ENCODE data around the gene NAA20.

The NAA20 gene

DNA sequence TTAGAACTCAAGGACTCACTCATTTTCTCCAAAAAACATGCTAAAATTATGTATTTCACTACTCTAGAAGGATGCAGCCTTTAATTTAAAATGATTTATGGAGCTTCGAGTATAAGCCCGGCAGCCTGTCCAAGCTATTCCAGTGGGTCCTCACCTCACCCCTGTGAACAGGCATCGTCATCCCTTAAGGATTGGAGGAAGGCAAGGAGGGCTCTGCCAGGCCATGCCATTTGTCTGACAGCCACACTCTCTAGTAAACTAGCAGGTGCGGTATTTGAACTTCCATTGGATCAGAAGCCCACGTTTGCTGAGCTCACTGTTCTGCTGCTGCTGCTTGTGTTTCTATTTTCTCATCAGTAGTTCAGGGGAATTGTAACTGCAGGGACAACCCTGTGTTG, 39.8 kb upstream of the NAA20 start:
- Mint-ChIP-seq H3K36me3 (ENCODE audit: low read depth) (no peaks in the 10 kb centered on the region), H3K27ac (no peak overlapping the region), H3K4me3 (no peak overlapping the region), H3K27me3 (no peaks in the 10 kb centered on the region), H3K9me3 (no peaks in the 10 kb centered on the region), H3K4me1 (ENCODE audit: low read depth) (peaks cover 13% of the 10 kb centered on the region)
- no peak for DNase-seq

DNA sequence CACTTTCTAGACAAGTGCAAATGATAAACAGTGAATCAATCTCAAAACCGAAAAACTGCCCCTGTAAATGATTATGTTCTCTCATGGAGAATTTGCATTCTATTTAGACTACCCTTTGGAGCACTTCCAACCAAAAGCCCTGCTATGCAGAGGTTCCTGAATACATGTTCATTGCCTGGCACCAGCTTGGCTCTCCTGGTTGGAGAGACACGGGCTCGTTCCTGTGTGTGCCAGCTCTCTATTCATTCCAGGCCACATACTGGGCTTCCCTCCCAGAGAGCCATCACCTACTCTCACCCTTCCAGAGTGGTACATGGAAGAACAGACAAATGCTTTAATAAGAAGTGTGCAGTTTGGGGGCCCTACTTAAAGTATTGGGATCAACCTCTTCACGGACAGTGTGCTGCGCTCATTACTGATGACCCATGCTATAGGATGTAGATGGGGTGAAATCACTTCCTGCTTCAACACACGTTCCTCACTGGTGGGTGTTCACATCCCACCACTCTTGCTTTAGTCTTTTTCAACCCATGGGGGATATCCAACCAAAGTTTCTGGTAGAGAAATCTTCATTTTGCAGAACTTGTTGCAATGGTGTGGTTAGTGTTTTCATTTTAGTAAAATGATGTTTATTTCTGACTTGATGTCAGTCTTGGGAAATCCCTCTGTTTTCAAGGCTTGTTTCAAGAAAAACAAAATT, 38.5 kb upstream of the NAA20 start:
- H3K4me3 Mint-ChIP-seq: no peak overlapping the region
- no peaks in the 10 kb centered on the region for H3K27me3 Mint-ChIP-seq
- H3K27ac Mint-ChIP-seq: no peak overlapping the region
- no peak for DNase-seq
- no peaks in the 10 kb centered on the region for H3K9me3 Mint-ChIP-seq
- no peaks in the 10 kb centered on the region for H3K36me3 Mint-ChIP-seq (ENCODE audit: low read depth)
- H3K4me1 Mint-ChIP-seq (ENCODE audit: low read depth): peaks cover 13% of the 10 kb centered on the region

DNA sequence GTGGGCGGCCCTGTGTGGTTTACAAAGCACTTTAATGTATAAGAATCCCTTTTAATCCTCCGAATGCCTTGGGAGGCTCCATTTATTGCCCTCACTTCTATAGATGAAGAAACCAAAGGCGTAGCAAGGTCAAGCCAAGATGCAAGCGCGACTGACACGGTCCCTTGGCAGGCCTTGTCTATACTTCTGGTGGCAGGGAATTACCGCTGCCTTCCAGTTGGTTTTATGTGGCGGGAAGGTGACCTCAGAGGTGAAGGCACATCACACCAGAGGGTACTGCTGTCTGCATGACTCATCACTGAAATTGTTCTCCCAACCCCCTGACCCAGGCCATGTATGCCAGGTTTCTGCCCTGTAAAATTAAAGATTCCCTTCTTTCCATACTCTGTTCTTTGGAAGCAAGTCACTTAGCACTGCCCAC, 36.1 kb upstream of the NAA20 start:
- H3K27ac Mint-ChIP-seq: no peak overlapping the region
- no peaks in the 10 kb centered on the region for H3K9me3 Mint-ChIP-seq
- H3K27me3 Mint-ChIP-seq: peaks cover 3% of the 10 kb centered on the region
- peaks cover 13% of the 10 kb centered on the region for H3K4me1 Mint-ChIP-seq (ENCODE audit: low read depth)
- no peak overlapping the region for H3K4me3 Mint-ChIP-seq
- no peaks in the 10 kb centered on the region for H3K36me3 Mint-ChIP-seq (ENCODE audit: low read depth)
- no peak for DNase-seq

DNA sequence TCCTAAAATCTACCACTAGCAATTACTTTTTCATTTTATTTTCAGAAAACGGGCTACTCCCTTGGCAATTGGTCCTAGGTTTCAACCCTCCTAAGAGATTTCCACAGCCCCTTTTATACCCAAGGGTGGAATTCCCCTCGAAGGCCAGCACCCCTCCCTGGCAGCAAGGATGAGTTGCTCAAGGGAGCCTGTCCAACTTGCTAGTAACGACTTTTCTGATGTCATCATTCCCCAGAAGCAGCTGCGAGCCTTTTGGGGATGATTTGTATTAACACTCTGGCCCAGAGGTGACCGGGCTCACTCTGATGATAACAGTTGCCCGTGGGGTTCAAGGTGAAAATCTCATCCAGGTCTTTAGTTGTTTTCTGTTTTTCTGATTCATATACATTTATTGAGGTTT, 30.7 kb upstream of the NAA20 start:
- H3K9me3 Mint-ChIP-seq: no peaks in the 10 kb centered on the region
- no peak overlapping the region for H3K4me3 Mint-ChIP-seq
- no peaks in the 10 kb centered on the region for H3K4me1 Mint-ChIP-seq (ENCODE audit: low read depth)
- peaks cover 12% of the 10 kb centered on the region for H3K27me3 Mint-ChIP-seq
- H3K27ac Mint-ChIP-seq: no peak overlapping the region
- no peak for DNase-seq
- no peaks in the 10 kb centered on the region for H3K36me3 Mint-ChIP-seq (ENCODE audit: low read depth)

DNA sequence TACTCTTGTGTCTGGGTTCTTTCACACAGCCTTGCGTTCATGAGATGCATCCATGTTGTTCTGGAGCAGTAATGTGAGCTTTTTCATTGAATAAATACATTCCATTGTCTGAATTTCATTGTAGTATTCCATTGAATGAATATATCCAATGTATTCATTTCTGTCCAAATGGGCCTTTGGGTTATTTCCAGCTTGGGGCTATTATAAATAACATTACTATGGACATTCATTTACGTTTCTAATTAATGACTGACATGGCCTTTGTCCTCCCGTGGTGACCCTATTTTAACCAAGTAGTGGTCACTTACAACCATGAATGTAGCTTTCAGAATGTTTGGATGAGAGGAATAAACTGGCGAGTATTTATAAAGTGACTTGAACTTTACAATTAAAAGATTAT, 30.1 kb upstream of the NAA20 start:
- Mint-ChIP-seq H3K27me3 (peaks cover 12% of the 10 kb centered on the region), H3K9me3 (no peaks in the 10 kb centered on the region), H3K4me1 (ENCODE audit: low read depth) (no peaks in the 10 kb centered on the region), H3K27ac (no peak overlapping the region), H3K4me3 (no peak overlapping the region), H3K36me3 (ENCODE audit: low read depth) (no peaks in the 10 kb centered on the region)
- DNase-seq: no peak

DNA sequence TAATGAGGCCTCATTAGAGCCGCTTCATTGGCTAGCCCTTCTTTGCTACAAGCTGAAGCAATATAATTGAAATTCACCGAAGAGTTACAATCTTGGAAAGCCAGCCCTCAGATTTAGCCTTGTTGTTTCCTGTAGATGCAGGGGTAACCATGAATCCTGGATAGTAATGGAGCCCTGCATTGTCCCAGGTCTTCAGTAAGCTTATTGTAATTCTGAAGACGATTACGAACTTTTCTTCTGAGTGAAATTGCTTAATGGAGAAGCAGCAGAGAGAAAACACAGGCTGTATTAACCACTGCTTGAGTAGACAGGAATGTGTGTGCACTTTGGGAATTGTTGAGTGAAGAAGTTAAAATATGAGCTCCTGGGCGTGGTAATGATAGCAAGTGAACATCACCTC, 26.3 kb upstream of the NAA20 start:
- no peak overlapping the region for H3K4me3 Mint-ChIP-seq
- no peaks in the 10 kb centered on the region for H3K36me3 Mint-ChIP-seq (ENCODE audit: low read depth)
- no peak for DNase-seq
- peaks cover 12% of the 10 kb centered on the region for H3K27me3 Mint-ChIP-seq
- H3K9me3 Mint-ChIP-seq: no peaks in the 10 kb centered on the region
- H3K4me1 Mint-ChIP-seq (ENCODE audit: low read depth): no peaks in the 10 kb centered on the region
- no peak overlapping the region for H3K27ac Mint-ChIP-seq

DNA sequence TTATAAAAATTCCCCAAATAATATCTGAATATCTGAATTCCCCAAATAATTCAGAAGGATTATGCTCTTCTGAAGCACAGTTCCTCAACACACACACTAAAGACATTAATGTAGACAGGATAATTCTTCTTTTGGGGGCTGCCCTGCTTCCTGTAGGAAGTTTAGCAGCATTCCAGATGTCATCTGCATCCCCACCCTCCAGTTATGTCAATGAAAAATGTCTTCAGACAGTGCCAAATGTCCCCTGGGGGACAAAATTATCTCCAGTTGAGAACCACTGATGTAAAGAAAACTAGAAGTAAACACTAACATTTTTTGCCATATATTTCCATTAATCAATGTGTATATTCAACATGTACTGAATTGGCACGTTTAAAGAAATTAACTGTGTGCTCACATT, 25.9 kb upstream of the NAA20 start:
- no peak overlapping the region for H3K27ac Mint-ChIP-seq
- H3K4me1 Mint-ChIP-seq (ENCODE audit: low read depth): no peaks in the 10 kb centered on the region
- no peak overlapping the region for H3K4me3 Mint-ChIP-seq
- no peaks in the 10 kb centered on the region for H3K36me3 Mint-ChIP-seq (ENCODE audit: low read depth)
- peaks cover 14% of the 10 kb centered on the region for H3K27me3 Mint-ChIP-seq
- H3K9me3 Mint-ChIP-seq: no peaks in the 10 kb centered on the region
- DNase-seq: no peak

DNA sequence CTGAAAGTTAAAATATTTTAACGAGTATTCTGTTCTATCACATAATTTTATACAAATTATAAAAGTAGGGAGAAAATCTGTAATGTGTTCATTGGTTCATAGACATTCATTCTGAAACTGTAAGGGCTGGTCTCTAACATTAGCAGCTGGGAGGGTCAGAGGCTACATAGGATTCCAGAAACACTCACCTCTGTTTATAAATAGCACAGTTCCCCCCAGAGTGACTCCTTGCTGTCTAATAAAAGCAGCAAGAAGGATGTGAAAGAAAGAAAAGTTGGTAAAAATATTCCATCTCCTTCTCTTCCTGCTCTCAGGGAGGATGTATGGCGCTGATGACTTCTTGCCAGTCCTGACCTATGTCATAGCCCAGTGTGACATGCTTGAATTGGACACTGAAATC, 25.3 kb upstream of the NAA20 start:
- peaks cover 18% of the 10 kb centered on the region for H3K27me3 Mint-ChIP-seq
- no peaks in the 10 kb centered on the region for H3K4me1 Mint-ChIP-seq (ENCODE audit: low read depth)
- H3K36me3 Mint-ChIP-seq (ENCODE audit: low read depth): no peaks in the 10 kb centered on the region
- DNase-seq: no peak
- H3K27ac Mint-ChIP-seq: no peak overlapping the region
- H3K9me3 Mint-ChIP-seq: no peaks in the 10 kb centered on the region
- H3K4me3 Mint-ChIP-seq: no peak overlapping the region

DNA sequence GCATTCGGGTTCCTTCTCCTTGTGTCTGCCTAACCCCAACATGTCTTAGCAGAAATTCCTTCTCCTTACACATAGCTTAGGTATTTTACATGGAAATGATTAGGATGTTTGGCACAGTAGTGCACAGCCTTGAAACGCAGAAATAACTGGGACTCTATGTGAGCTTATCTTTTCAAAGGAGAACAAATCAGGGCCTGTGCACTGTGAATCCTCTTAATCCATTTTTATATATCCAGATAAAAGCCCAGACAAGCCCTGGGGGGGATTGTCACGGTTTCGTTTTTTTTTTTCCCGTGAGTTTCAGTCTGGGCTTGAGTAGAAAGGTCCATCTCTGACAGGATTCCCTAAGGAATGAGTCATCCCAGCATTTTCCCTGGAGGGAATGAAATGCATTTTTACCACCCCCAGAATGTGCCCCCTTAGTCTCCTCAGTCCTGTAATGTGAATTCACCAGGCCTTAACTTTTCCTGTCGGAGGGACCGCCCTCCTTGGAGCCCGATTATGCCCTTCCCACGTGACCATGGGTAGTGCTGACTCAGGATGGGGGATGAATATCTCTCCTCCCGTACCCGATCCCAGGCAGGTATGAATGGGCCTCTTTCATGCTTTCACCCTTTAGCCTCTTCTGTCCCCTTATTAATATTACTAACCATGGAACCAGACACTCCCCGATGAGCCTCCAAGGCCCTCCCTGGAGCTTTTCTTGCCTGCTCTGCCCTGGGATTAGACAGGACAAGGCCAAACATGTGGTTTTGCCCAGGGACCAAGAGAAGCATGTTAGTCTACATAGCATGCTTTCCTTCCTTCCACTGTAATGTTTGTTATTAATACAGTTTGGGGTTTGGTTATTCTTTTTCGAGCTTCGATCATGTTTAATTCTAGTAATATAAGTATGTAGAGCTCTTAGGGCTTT, 23.9 kb upstream of the NAA20 start:
- no peaks in the 10 kb centered on the region for H3K36me3 Mint-ChIP-seq (ENCODE audit: low read depth)
- H3K9me3 Mint-ChIP-seq: no peaks in the 10 kb centered on the region
- no peaks in the 10 kb centered on the region for H3K4me1 Mint-ChIP-seq (ENCODE audit: low read depth)
- H3K27ac Mint-ChIP-seq: no peak overlapping the region
- no peak for DNase-seq
- no peak overlapping the region for H3K4me3 Mint-ChIP-seq
- peaks cover 22% of the 10 kb centered on the region for H3K27me3 Mint-ChIP-seq

DNA sequence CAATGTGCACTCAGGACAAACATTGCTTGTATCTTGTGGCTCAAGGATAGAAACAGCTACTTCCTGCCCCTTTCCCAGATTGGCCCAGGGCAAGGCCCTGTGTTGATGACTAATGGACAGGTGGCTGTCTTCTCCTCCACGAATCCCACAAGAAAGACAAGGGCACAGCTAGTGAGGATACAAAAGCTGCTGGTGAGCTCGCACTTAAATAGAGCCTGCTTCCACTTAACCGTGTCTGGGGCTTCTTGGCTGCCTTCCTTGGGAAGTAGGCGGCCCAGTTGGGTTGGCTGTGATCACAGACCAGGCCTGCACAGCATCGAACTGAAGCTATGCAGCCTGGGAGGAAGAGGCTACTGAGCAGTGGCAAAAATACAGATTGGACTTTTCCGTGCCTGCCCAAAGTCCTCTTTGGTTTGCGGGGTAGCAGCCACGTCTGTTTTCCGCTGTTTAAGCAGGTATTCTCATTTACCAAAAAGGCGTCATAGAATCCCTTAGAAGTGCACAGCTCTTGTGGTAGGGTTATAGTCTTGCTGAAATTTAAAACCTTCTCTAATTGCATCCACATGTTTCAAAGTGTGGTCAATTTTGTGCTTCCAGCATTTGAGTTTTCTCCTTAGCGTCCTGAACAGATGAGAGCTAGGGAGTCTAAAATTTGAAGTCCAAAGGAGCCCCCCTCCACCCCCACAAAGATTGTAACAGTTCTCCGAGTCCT, 23.0 kb upstream of the NAA20 start:
- peaks cover 28% of the 10 kb centered on the region for H3K27me3 Mint-ChIP-seq
- H3K4me3 Mint-ChIP-seq: no peak overlapping the region
- no peak for DNase-seq
- H3K36me3 Mint-ChIP-seq (ENCODE audit: low read depth): no peaks in the 10 kb centered on the region
- no peaks in the 10 kb centered on the region for H3K9me3 Mint-ChIP-seq
- no peaks in the 10 kb centered on the region for H3K4me1 Mint-ChIP-seq (ENCODE audit: low read depth)
- no peak overlapping the region for H3K27ac Mint-ChIP-seq

DNA sequence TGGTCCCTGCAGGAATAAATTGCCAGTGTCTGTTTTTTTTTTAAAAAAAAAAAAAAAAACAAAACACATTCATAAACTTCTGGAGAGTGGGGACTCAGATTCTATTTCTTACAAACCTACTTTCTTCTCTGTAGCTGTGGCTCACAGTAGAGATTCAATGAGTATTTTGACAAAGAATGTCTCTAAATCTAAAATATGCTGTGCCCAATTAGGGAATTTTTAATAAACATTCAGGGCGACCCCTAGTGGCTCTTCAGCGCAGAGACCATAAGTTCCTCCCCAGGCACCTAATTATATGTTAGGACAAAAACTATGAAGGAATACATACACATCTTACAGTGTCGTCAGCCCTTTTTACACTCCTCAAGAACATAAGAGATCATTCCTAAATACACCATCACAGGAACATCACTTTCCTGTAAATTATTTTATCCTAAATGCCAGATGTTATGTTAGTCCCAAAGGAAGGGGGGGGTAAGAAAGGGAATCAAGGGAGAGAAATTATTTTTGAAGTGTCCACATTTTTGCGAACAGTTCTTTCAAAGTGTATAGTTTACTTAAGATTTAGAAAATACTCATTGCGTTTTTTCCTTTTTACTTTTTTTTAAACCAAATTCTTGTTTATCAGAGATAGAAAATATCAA, 21.8 kb upstream of the NAA20 start:
- peaks cover 26% of the 10 kb centered on the region for H3K27me3 Mint-ChIP-seq
- no peak overlapping the region for H3K4me3 Mint-ChIP-seq
- no peaks in the 10 kb centered on the region for H3K36me3 Mint-ChIP-seq (ENCODE audit: low read depth)
- no peaks in the 10 kb centered on the region for H3K9me3 Mint-ChIP-seq
- no peak overlapping the region for H3K27ac Mint-ChIP-seq
- no peaks in the 10 kb centered on the region for H3K4me1 Mint-ChIP-seq (ENCODE audit: low read depth)
- no peak for DNase-seq

DNA sequence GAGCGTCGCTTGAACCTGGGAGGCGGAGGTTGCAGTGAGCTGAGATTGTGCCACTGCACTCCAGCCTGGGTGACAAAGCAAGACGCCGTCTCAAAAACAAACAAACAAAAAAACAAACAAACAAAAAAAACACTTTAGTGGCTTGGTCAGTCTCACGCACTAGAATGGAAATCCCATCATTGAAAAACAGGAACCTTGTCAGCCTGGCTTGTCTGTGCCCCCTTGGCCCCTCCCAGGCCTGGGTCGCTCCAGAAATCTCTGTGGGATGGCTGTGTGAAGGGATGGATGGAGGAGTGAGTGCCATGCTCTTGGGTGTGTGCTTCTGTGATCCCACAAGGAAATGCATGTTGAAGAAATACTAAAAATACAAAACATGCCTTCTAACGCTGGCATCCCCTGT, 20.9 kb upstream of the NAA20 start:
- Mint-ChIP-seq H3K9me3 (no peaks in the 10 kb centered on the region), H3K27me3 (peaks cover 30% of the 10 kb centered on the region), H3K27ac (no peak overlapping the region), H3K4me1 (ENCODE audit: low read depth) (no peaks in the 10 kb centered on the region), H3K4me3 (no peak overlapping the region), H3K36me3 (ENCODE audit: low read depth) (no peaks in the 10 kb centered on the region)
- DNase-seq: no peak

DNA sequence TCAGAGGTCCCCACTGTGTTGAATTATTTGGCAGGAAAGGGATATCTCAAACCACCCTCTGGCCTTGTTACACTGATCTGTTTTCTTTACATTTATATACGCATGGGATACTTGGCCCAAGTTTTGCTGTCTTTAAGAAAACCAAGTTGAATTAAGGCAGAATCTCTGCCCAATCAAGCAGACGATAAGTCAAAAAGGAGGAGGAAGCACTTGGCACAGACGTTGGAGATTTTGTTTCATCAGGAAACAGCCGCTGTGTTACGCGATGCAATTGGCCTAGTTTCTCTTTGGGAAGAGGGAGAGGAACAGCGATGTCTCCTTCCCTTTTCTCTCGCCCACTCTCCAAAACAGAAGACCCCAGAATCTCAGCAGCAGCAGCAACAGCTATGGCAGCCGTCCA, 20.2 kb upstream of the NAA20 start:
- Mint-ChIP-seq H3K27ac (no peak overlapping the region), H3K27me3 (peaks cover 35% of the 10 kb centered on the region), H3K9me3 (no peaks in the 10 kb centered on the region), H3K4me1 (ENCODE audit: low read depth) (no peaks in the 10 kb centered on the region), H3K4me3 (no peak overlapping the region), H3K36me3 (ENCODE audit: low read depth) (no peaks in the 10 kb centered on the region)
- no peak for DNase-seq

DNA sequence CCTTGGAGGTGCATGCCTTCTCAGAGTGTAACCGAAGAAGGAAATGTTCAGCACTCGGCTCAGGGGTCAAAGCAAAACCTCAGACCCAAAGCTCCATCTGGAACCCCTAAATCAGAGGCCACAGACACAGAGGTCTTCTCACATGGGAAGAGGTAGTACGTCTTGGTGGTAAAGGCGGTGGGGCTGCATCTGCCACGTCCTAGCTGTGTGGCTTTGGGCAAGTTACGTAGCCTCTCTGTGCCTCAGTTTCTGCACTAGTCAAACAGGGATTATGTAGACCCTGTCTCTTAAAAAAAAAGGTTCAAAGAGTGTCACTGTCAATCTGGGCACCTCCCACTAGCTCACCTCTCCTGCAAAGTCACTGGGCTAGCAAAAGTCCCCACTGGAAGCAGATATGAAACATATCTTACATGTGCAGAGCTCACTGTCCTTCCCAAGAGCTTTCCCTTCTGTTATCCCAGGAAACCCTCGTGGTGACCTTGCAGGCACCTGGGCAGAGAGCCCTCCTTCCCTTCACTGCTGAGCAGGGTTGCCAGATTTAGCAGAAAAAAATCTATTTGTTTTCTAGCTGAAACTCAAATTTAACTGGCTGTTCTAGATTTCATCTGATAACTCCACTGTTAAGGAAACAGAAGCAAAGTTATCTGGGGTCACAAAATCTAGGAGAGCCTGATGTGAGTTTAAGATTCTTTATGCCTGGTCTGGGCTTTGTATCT, 18.0 kb upstream of the NAA20 start:
- no peaks in the 10 kb centered on the region for H3K9me3 Mint-ChIP-seq
- no peaks in the 10 kb centered on the region for H3K36me3 Mint-ChIP-seq (ENCODE audit: low read depth)
- peaks cover 56% of the 10 kb centered on the region for H3K27me3 Mint-ChIP-seq
- peaks cover 16% of the 10 kb centered on the region for H3K4me1 Mint-ChIP-seq (ENCODE audit: low read depth)
- DNase-seq: no peak
- no peak overlapping the region for H3K4me3 Mint-ChIP-seq
- H3K27ac Mint-ChIP-seq: no peak overlapping the region
